ENCODE measurements around the gene NLGN1. TPM values are rescaled to one million over a fixed set of nuclear protein-coding genes. Genes with fewer than 3 reads are reported as not detected.

Gene NLGN1
- total RNA-seq, 3 donors from 2014 or later, result 4.4 to 12.3 (median 6.9) TPM

- Histone ChIP-seq H3K27ac (no peak overlapping the region), H3K4me3 (no peak overlapping the region), H3K36me3 (no peaks in the 10 kb centered on the region), H3K4me1 (no peaks in the 10 kb centered on the region), H3K27me3 (no peaks in the 10 kb centered on the region), H3K9me3 (no peaks in the 10 kb centered on the region)
- DNase-seq (ENCODE audit: low spot score in 2 of 2), result no peak
- no peak for TF ChIP-seq CTCF (IDR thresholded peaks at IDR 0.05)
- no peak for TF ChIP-seq POLR2A (IDR thresholded peaks at IDR 0.05)
- TF ChIP-seq POLR2AphosphoS5 (IDR thresholded peaks at IDR 0.05), result no peak
- intact Hi-C loops (cut with DNase I; ENCODE audit: low total_unique reads), result no loop called here
Measured at GRCh38 chr3:173938616-173939015, 541.1 kb downstream of the NLGN1 start.

GRCh38 chr3:173939331-173939730 is 541.8 kb downstream of the NLGN1 start:
- TF ChIP-seq POLR2A (IDR thresholded peaks at IDR 0.05) (no peak), POLR2AphosphoS5 (IDR thresholded peaks at IDR 0.05) (no peak), CTCF (IDR thresholded peaks at IDR 0.05) (no peak)
- Histone ChIP-seq H3K4me3 (no peak overlapping the region), H3K27me3 (no peaks in the 10 kb centered on the region), H3K36me3 (no peaks in the 10 kb centered on the region), H3K27ac (no peak overlapping the region), H3K4me1 (no peaks in the 10 kb centered on the region), H3K9me3 (no peaks in the 10 kb centered on the region)
- intact Hi-C loops (cut with DNase I; ENCODE audit: low total_unique reads), result no loop called here
- DNase-seq (ENCODE audit: low spot score in 2 of 2), result no peak

- Histone ChIP-seq H3K4me1 (no peaks in the 10 kb centered on the region), H3K9me3 (no peaks in the 10 kb centered on the region), H3K4me3 (no peak overlapping the region), H3K36me3 (no peaks in the 10 kb centered on the region), H3K27ac (no peak overlapping the region), H3K27me3 (no peaks in the 10 kb centered on the region)
- no peak for DNase-seq (ENCODE audit: low spot score in 2 of 2)
- TF ChIP-seq POLR2AphosphoS5 (IDR thresholded peaks at IDR 0.05), result no peak
- TF ChIP-seq CTCF (IDR thresholded peaks at IDR 0.05), result no peak
- TF ChIP-seq POLR2A (IDR thresholded peaks at IDR 0.05), result no peak
- intact Hi-C loops (cut with DNase I; ENCODE audit: low total_unique reads), result no loop called here
Measured at GRCh38 chr3:173943264-173943663, 545.7 kb downstream of the NLGN1 start.

GRCh38 chr3:173945170-173945569 is 547.6 kb downstream of the NLGN1 start:
- Histone ChIP-seq H3K27ac (no peak overlapping the region), H3K36me3 (no peaks in the 10 kb centered on the region), H3K4me1 (no peaks in the 10 kb centered on the region), H3K4me3 (no peak overlapping the region), H3K27me3 (no peaks in the 10 kb centered on the region), H3K9me3 (no peaks in the 10 kb centered on the region)
- no peak for DNase-seq (ENCODE audit: low spot score in 2 of 2)
- TF ChIP-seq POLR2A (IDR thresholded peaks at IDR 0.05), result no peak
- TF ChIP-seq CTCF (IDR thresholded peaks at IDR 0.05), result no peak
- TF ChIP-seq POLR2AphosphoS5 (IDR thresholded peaks at IDR 0.05), result no peak
- intact Hi-C loops (cut with DNase I; ENCODE audit: low total_unique reads), result no loop called here

- H3K27me3 ChIP-seq, result no peaks in the 10 kb centered on the region
- no peak overlapping the region for H3K4me3 ChIP-seq
- DNase-seq (ENCODE audit: low spot score in 2 of 2), result no peak
- H3K27ac ChIP-seq, result no peak overlapping the region
- TF ChIP-seq POLR2AphosphoS5 (IDR thresholded peaks at IDR 0.05), result no peak
- TF ChIP-seq CTCF (IDR thresholded peaks at IDR 0.05), result no peak
- TF ChIP-seq POLR2A (IDR thresholded peaks at IDR 0.05), result no peak
- no peaks in the 10 kb centered on the region for H3K4me1 ChIP-seq
- H3K36me3 ChIP-seq, result no peaks in the 10 kb centered on the region
- H3K9me3 ChIP-seq, result no peaks in the 10 kb centered on the region
- intact Hi-C loops (cut with DNase I; ENCODE audit: low total_unique reads), result no loop called here
Measured at GRCh38 chr3:173945806-173946205, 548.3 kb downstream of the NLGN1 start.
